IMR-90 (cell line): Measurements from ENCODE around the gene ZNF432. TPM values are rescaled to one million over a fixed set of nuclear protein-coding genes. Genes with fewer than 3 reads are reported as not detected.

ENCODE experiments used
- ATAC-seq: fragments of 200-7000 bp; cut with Tn5 transposase; 2 replicates; pipeline ENCODE4 v1.9.1; 2020; ENCODE audit warnings: low read depth, mild to moderate bottlenecking, moderate library complexity
- BruUV-seq: library from RNA; stranded (reverse); fragments of 400-500 nt; replicated peaks from 2 replicates; lab custom pipeline; 2021; lab: Mats Ljungman, UMichigan
- CTCF ChIA-PET: fragments of 300-600 bp; formaldehyde crosslinking; extraction: SDS; loops from one replicate; lab custom pipeline; 2021; ENCODE audit warnings: antibody characterized with exemption; lab: Yijun Ruan, JAX
- POLR2A ChIA-PET: fragments of 300-600 bp; sonication (Branson Sonifier 250); formaldehyde crosslinking; loops from one replicate; lab custom pipeline; 2022; ENCODE audit warnings: antibody characterized with exemption; ENCODE audit not compliant: unreplicated experiment; lab: Charles Lee
- DNase-seq: peaks from one replicate; pipeline ENCODE4 v3.0.0; 2013
- H2AFZ ChIP-seq: replicated peaks from 2 replicates; pipeline ENCODE3; 2013; ENCODE audit warnings: low read length, mild to moderate bottlenecking; ENCODE audit not compliant: poor library complexity
- H2AK5ac ChIP-seq: 2 replicates; pipeline ENCODE4 v1.6.1; 2013; ENCODE audit warnings: low read depth, low read length, inconsistent platforms
- H2AK9ac ChIP-seq: replicated peaks from 2 replicates; pipeline ENCODE3; 2013; ENCODE audit warnings: mild to moderate bottlenecking, low read depth, low read length, moderate library complexity; ENCODE audit not compliant: poor library complexity
- H2BK120ac ChIP-seq: 2 replicates; pipeline ENCODE4 v1.6.1; 2013; ENCODE audit warnings: low read depth, low read length, inconsistent platforms
- H2BK15ac ChIP-seq: 3 replicates; pipeline ENCODE4 v1.6.1; 2013; ENCODE audit warnings: low read depth, low read length, inconsistent platforms
- H2BK20ac ChIP-seq: 2 replicates; pipeline ENCODE4 v1.6.1; 2013; ENCODE audit warnings: low read depth, mild to moderate bottlenecking, inconsistent platforms, low read length, moderate library complexity
- H2BK5ac ChIP-seq: 2 replicates; pipeline ENCODE4 v1.6.1; 2013; ENCODE audit warnings: mild to moderate bottlenecking, low read depth, low read length, inconsistent platforms; ENCODE audit not compliant: poor library complexity, severe bottlenecking
- H3K14ac ChIP-seq: replicated peaks from 2 replicates; pipeline ENCODE4 v1.6.1; 2013; ENCODE audit warnings: low read depth, low read length, inconsistent platforms
- H3K18ac ChIP-seq: 2 replicates; pipeline ENCODE4 v1.6.1; 2013; ENCODE audit warnings: low read depth, low read length, control low read depth
- H3K23ac ChIP-seq: 2 replicates; pipeline ENCODE4 v1.6.1; 2013; ENCODE audit warnings: low read depth, low read length, inconsistent platforms
- H3K27ac ChIP-seq: 2 replicates; pipeline ENCODE4 v1.5.1; 2013; ENCODE audit warnings: mild to moderate bottlenecking, control low read depth, low read length; ENCODE audit not compliant: insufficient read depth
- H3K27me3 ChIP-seq: 2 replicates; pipeline ENCODE4 v1.6.1; 2013; ENCODE audit warnings: low read length; ENCODE audit not compliant: control insufficient read depth, insufficient read depth
- H3K36me3 ChIP-seq: 2 replicates; pipeline ENCODE4 v1.6.1; 2013; ENCODE audit warnings: low read length, mixed read lengths; ENCODE audit not compliant: control insufficient read depth, insufficient read depth
- H3K4ac ChIP-seq: 2 replicates; pipeline ENCODE4 v1.6.1; 2013; ENCODE audit warnings: low read depth, low read length, inconsistent platforms
- H3K4me1 ChIP-seq: 2 replicates; pipeline ENCODE4 v1.6.1; 2013; ENCODE audit warnings: low read length, mixed read lengths; ENCODE audit not compliant: control insufficient read depth, insufficient read depth
- H3K4me2 ChIP-seq: 2 replicates; pipeline ENCODE4 v1.6.1; 2013; ENCODE audit warnings: low read depth, mild to moderate bottlenecking, control low read depth, low read length, moderate library complexity
- H3K4me3 ChIP-seq: 2 replicates; pipeline ENCODE4 v1.5.1; 2013; ENCODE audit warnings: low read depth, mild to moderate bottlenecking, control low read depth, low read length, moderate library complexity; ENCODE audit not compliant: insufficient read depth
- H3K56ac ChIP-seq: 2 replicates; pipeline ENCODE4 v1.6.1; 2013; ENCODE audit warnings: low read length, inconsistent platforms; ENCODE audit not compliant: insufficient read depth; ENCODE audit errors: extremely low read depth
- H3K79me1 ChIP-seq, 2 experiments: 2 replicates each; pipeline ENCODE4 v1.6.1; 2013; ENCODE audit warnings: low read length in 2 of 2, inconsistent platforms in 1 of 2, low read depth in 1 of 2
- H3K9ac ChIP-seq: 2 replicates; pipeline ENCODE4 v1.6.1; 2013; ENCODE audit warnings: low read depth, low read length, control low read depth
- H3K9me1 ChIP-seq: 2 replicates; pipeline ENCODE4 v1.6.1; 2013; ENCODE audit warnings: low read length, inconsistent platforms; ENCODE audit not compliant: insufficient read depth
- H3K9me3 ChIP-seq: 2 replicates; pipeline ENCODE4 v1.6.1; 2013; ENCODE audit warnings: low read length; ENCODE audit not compliant: control insufficient read depth, insufficient read depth
- H4K20me1 ChIP-seq: 2 replicates; pipeline ENCODE4 v1.6.1; 2013; ENCODE audit warnings: low read length, inconsistent platforms; ENCODE audit not compliant: insufficient read depth
- H4K5ac ChIP-seq: 2 replicates; pipeline ENCODE4 v1.6.1; 2013; ENCODE audit warnings: mild to moderate bottlenecking, low read depth, low read length, control low read depth
- H4K8ac ChIP-seq, 2 experiments: 2 replicates each; pipeline ENCODE4 v1.6.1; 2013; ENCODE audit warnings: low read depth in 2 of 2, low read length in 2 of 2, control low read depth in 1 of 2, inconsistent platforms in 1 of 2
- H4K91ac ChIP-seq: 2 replicates; pipeline ENCODE4 v1.6.1; 2013; ENCODE audit warnings: low read depth, low read length, inconsistent platforms; ENCODE audit not compliant: insufficient read depth
- CEBPB ChIP-seq: IDR thresholded peaks from 2 replicates; pipeline ENCODE4 v1.6.1; 2012; ENCODE audit warnings: low read depth, low read length, improper control_type of control experiment
- CHD1 ChIP-seq: IDR thresholded peaks from 2 replicates; pipeline ENCODE4 v1.6.1; 2012; ENCODE audit warnings: low read depth, low read length, improper control_type of control experiment
- CTCF ChIP-seq: conservative IDR thresholded peaks from 2 replicates; pipeline ENCODE4 v1.5.1; 2012; ENCODE audit warnings: mild to moderate bottlenecking, low read depth, low read length, improper control_type of control experiment
- FOS ChIP-seq: fragments of 150-350 bp; IDR thresholded peaks from 2 replicates; pipeline ENCODE4 v1.6.1; 2016; ENCODE audit warnings: low read depth, low read length
- MAFK ChIP-seq: IDR thresholded peaks from 2 replicates; pipeline ENCODE4 v1.6.1; 2012; ENCODE audit warnings: low read depth, low read length, improper control_type of control experiment
- RCOR1 ChIP-seq: IDR thresholded peaks from 2 replicates; pipeline ENCODE4 v1.6.1; 2012; ENCODE audit warnings: mild to moderate bottlenecking, low read length, improper control_type of control experiment; ENCODE audit not compliant: insufficient replicate concordance
- RFX5 ChIP-seq: IDR thresholded peaks from 2 replicates; pipeline ENCODE4 v1.8.0; 2012; ENCODE audit warnings: low read depth, mild to moderate bottlenecking, low read length, moderate library complexity
- WGBS, 2 experiments: methylation state at CpG; one replicate each; pipeline versions ENCODE4 v1.1.5 to v1.1.7; 2013; ENCODE audit warnings: missing lambda C conversion rate in 2 of 2; ENCODE audit not compliant: insufficient read length in 1 of 2; ENCODE audit errors: extremely low coverage in 2 of 2; 5-methylcytosine and 5-hydroxymethylcytosine counted together
- dilution Hi-C: fragments of 300-500 bp; cut with HindIII; formaldehyde crosslinking; loops from one replicate; pipeline ENCODE4 v1.14.3; 2018; ENCODE audit warnings: low sequenced_read_pairs; ENCODE audit not compliant: unreplicated experiment
- in situ Hi-C: fragments of 300-500 bp; cut with MboI; formaldehyde crosslinking; loops from 3 replicates; pipeline ENCODE4 v1.14.3; 2019; ENCODE audit warnings: low sequenced_read_pairs, inconsistent platforms, mixed read lengths
- intact Hi-C: fragments of 100-400 bp; cut with micrococcal nuclease; formaldehyde crosslinking; loops from 2 replicates; pipeline ENCODE4 v1.10.0; 2022
- polyA plus RNA-seq, 3 experiments: library from polyadenylated mRNA; depleted of rRNA; stranded (reverse); fragments of >200 nt; gene quantifications; 2 replicates each; pipeline ENCODE4 v1.2.3, GENCODE V29; 2012; ENCODE audit warnings: low replicate concordance in 1 of 3
- total RNA-seq: library from RNA; depleted of rRNA; stranded (reverse); fragments of >200 nt; gene quantifications from 2 replicates; pipeline ENCODE4 v1.2.3, GENCODE V29; 2012

The ZNF432 gene
- total and polyA plus RNA-seq, 2 of the 4 experiments (the other 2 are of a cell fraction) = 4.5 to 12.4 TPM

- WGBS, 2 experiments = no CpG with 5 or more reads among the region's 4 CpGs
- TF ChIP-seq CTCF (no peak), CHD1 (no peak), CEBPB (no peak), FOS (no peak), RCOR1 (no peak), MAFK (no peak), RFX5 (no peak)
- intact Hi-C loops = no loop called here
- Histone ChIP-seq H3K36me3 (peaks cover 64% of the 10 kb centered on the region), H4K20me1 (no peaks in the 10 kb centered on the region), H3K4me2 (no peak overlapping the region), H3K9me1 (no peaks in the 10 kb centered on the region), H2BK5ac (no peak overlapping the region), H2BK20ac (no peak overlapping the region), H3K4me1 (no peaks in the 10 kb centered on the region), H2BK15ac (no peak overlapping the region), H3K4ac (no peak overlapping the region), H2AK9ac (no peak overlapping the region), H3K9ac (no peak overlapping the region), H3K23ac (no peak overlapping the region), H2AFZ (no peak overlapping the region), H3K14ac (no peak overlapping the region), H3K27me3 (no peaks in the 10 kb centered on the region), H3K18ac (no peak overlapping the region), H3K4me3 (no peak overlapping the region), H3K27ac (no peak overlapping the region), H2BK120ac (no peak overlapping the region), H3K79me1 (no peaks in the 10 kb centered on the region), H4K5ac (no peak overlapping the region), H4K91ac (no peak overlapping the region), H2AK5ac (no peak overlapping the region), H4K8ac (no peak overlapping the region), H3K9me3 (peaks cover 48% of the 10 kb centered on the region), H3K56ac (no peak overlapping the region)
- ChIA-PET POLR2A (no interaction called here), CTCF (no interaction called here)
- dilution Hi-C loops = no loop called here
- DNase-seq (no peak), ATAC-seq (no peak)
- BruUV-seq = no TSS peak
- in situ Hi-C loops = no loop called here
Measured at GRCh38 chr19:52039169-52039568, 9.5 kb downstream of the ZNF432 start.
